PC-9 (cell line): ENCODE measurements around the gene CDC42BPB.

ENCODE experiments used
- CTCF ChIP-seq: fragments of 200-600 bp; sonication (generic); conservative IDR thresholded peaks from 2 replicates; pipeline ENCODE4 v1.6.1; 2017; ENCODE audit warnings: mixed run types, antibody characterized with exemption, mild to moderate bottlenecking, moderate library complexity
- EZH2 ChIP-seq: fragments of 200-600 bp; sonication (generic); IDR thresholded peaks from 2 replicates; pipeline ENCODE4 v1.8.0; 2017; ENCODE audit warnings: antibody characterized with exemption, low read depth

GRCh38 chr14:103068351-103069073 is 11.2 kb upstream of the CDC42BPB start:
- no peak for TF ChIP-seq CTCF
- TF ChIP-seq EZH2 = no peak
